Measurements from ENCODE around the gene PAQR4. TPM values are rescaled to one million over a fixed set of nuclear protein-coding genes. Genes with fewer than 3 reads are reported as not detected.
"Not testable (repeated sequence)": the region's sequence is repeated elsewhere in the genome, so short reads cannot be mapped to it uniquely, and the experiment has no call there.

PAQR4 gene
- total RNA-seq, 1 donor, result 3.1 TPM

- Histone ChIP-seq H3K9me3 (ENCODE audit: low read depth, low read length) (no peaks in the 10 kb centered on the region), H3K4me3 (ENCODE audit: low read length) (no peak overlapping the region), H3K4me1 (ENCODE audit: insufficient read depth, low read length) (no peaks in the 10 kb centered on the region), H3K27me3 (ENCODE audit: insufficient read depth, low read length) (no peaks in the 10 kb centered on the region)
Measured at GRCh38 chr16:2934450-2934849, 34.7 kb upstream of the PAQR4 start.

GRCh38 chr16:2936436-2937011 is 32.6 kb upstream of the PAQR4 start:
- Histone ChIP-seq H3K27me3 (ENCODE audit: insufficient read depth, low read length) (no peaks in the 10 kb centered on the region), H3K9me3 (ENCODE audit: low read depth, low read length) (no peaks in the 10 kb centered on the region), H3K4me1 (ENCODE audit: insufficient read depth, low read length) (no peaks in the 10 kb centered on the region), H3K4me3 (ENCODE audit: low read length) (no peak overlapping the region)

DNA sequence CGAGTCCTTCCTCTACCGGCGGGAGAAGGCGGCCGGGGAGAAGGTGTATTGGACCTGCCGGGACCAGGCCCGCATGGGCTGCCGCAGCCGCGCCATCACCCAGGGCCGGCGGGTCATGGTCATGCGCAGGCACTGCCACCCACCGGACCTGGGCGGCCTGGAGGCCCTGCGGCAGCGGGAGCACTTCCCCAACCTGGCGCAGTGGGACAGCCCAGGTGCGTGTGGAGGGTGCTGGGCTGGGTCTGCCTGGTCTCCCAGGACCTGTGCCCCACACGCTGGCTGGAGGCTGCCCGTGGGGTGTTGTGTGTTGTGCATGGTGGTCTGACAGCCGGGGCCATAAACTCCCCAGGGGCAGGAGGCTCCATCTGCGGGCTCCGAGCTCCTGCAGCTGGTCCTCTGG is 32.0 kb upstream of the PAQR4 start:
- Histone ChIP-seq H3K4me3 (ENCODE audit: low read length) (no peak overlapping the region), H3K9me3 (ENCODE audit: low read depth, low read length) (no peaks in the 10 kb centered on the region), H3K4me1 (ENCODE audit: insufficient read depth, low read length) (no peaks in the 10 kb centered on the region), H3K27me3 (ENCODE audit: insufficient read depth, low read length) (no peaks in the 10 kb centered on the region)

DNA sequence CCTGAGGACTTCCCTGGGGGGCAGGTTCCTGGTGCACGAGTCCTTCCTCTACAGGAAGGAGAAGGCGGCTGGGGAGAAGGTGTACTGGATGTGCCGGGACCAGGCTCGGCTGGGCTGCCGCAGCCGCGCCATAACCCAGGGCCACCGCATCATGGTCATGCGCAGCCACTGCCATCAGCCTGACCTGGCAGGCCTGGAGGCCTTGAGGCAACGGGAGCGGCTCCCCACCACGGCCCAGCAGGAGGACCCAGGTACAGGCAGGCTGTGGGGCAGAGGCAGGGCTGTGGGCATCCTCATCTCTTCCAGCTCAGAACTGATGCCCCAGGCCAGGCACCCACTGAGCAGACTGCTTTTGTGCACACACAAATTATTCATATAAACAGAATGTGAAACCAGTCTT is 30.9 kb upstream of the PAQR4 start:
- Histone ChIP-seq H3K27me3 (ENCODE audit: insufficient read depth, low read length) (no peaks in the 10 kb centered on the region), H3K4me3 (ENCODE audit: low read length) (no peak overlapping the region), H3K9me3 (ENCODE audit: low read depth, low read length) (no peaks in the 10 kb centered on the region), H3K4me1 (ENCODE audit: insufficient read depth, low read length) (no peaks in the 10 kb centered on the region)

DNA sequence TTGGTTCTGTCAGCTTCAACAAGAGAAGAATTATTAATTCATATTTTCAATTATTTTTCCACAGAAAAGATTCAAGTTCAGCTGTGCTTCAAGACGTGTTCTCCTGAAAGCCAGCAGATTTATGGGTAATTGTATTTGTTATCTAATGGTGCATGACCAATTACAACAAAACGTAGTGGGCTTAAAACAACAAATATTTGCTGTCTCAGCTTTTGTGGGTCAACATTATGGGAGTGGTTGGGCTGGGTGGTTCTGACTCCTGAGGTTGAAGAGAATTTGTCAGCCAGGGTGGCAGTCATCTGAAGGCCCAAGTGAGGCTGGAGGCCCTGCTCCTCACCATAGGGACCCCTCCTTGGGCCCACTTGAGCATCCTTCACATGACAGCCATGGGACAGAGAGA is 29.2 kb upstream of the PAQR4 start:
- H3K4me3 ChIP-seq (ENCODE audit: low read length), result no peak overlapping the region
- no peaks in the 10 kb centered on the region for H3K9me3 ChIP-seq (ENCODE audit: low read depth, low read length)
- H3K4me1 ChIP-seq (ENCODE audit: insufficient read depth, low read length), result no peaks in the 10 kb centered on the region
- H3K27me3 ChIP-seq (ENCODE audit: insufficient read depth, low read length), result no peaks in the 10 kb centered on the region

DNA sequence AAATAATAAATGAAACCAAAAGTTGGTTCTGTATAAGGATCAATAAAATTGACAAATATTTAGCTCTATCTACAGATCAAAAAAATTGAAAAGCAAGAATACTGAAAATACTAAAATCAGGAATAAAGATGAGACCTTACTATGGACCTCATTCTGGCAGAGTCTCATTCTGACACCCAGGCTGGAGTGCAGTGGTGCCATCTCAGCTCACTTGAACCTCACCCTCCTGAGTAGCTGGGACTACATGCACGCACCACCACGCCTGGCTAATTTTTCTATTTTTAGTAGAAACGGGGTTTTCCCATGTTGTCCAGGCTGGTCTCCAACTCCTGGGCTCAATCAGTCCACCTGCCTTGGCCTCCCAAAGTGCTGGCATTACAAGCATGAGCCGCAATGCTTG is 27.1 kb upstream of the PAQR4 start:
- no peaks in the 10 kb centered on the region for H3K4me1 ChIP-seq (ENCODE audit: insufficient read depth, low read length)

DNA sequence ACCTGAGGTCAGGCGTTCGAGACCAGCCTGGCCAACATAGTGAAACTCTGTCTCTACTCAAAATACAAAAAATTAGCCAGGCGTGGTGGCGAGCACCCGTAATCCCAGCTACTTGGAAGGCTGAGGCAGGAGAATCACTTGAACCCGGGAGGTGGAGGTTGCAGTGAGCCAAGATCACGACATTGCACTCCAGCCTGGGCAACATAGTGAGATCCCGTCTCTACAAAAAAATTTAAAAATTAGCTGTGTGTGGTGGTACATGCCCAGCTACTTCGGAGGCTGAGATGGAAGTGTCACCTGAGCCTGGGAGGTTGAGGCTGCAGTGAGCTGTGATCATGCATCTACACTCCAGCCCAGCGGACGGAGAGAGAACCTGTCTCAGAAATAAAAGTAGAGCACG is 25.4 kb upstream of the PAQR4 start:
- not testable (repeated sequence) for H3K27me3 ChIP-seq (ENCODE audit: insufficient read depth, low read length); H3K4me1 ChIP-seq (ENCODE audit: insufficient read depth, low read length); H3K9me3 ChIP-seq (ENCODE audit: low read depth, low read length); H3K4me3 ChIP-seq (ENCODE audit: low read length)

More for the DNA sequence above, 27.1 kb upstream of the PAQR4 start:
- no peak overlapping the region for H3K4me3 ChIP-seq (ENCODE audit: low read length)
- no peaks in the 10 kb centered on the region for H3K9me3 ChIP-seq (ENCODE audit: low read depth, low read length)
- H3K27me3 ChIP-seq (ENCODE audit: insufficient read depth, low read length), result no peaks in the 10 kb centered on the region

DNA sequence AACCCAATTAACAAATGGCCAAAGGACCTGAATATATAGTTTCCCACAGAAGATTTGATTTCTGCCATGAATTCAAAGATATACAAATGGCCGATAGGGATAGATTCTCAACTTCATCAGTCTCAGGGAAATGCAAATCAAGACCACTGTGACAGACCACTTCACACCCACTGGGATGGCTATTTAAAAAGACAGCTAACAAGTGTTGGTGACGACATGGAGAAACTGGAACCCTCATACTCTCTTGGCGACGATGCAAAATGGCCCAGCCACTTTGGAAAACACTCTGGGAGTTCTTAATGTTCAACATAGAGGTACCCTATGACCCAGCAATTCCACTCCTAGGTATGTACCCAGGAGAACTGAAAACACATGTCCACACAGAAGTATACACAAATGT is 22.5 kb upstream of the PAQR4 start:
- H3K27me3 ChIP-seq (ENCODE audit: insufficient read depth, low read length), result no peaks in the 10 kb centered on the region

GRCh38 chr16:2948807-2949704 is 20.1 kb upstream of the PAQR4 start:
- H3K9me3 ChIP-seq (ENCODE audit: low read depth, low read length), result no peaks in the 10 kb centered on the region

More for the DNA sequence above, 22.5 kb upstream of the PAQR4 start:
- no peaks in the 10 kb centered on the region for H3K9me3 ChIP-seq (ENCODE audit: low read depth, low read length)
- no peak overlapping the region for H3K4me3 ChIP-seq (ENCODE audit: low read length)
- H3K4me1 ChIP-seq (ENCODE audit: insufficient read depth, low read length), result no peaks in the 10 kb centered on the region

GRCh38 chr16:2949705-2950352 is 19.3 kb upstream of the PAQR4 start:
- H3K4me3 ChIP-seq (ENCODE audit: low read length), result no peak overlapping the region
- H3K4me1 ChIP-seq (ENCODE audit: insufficient read depth, low read length), result no peaks in the 10 kb centered on the region
- no peaks in the 10 kb centered on the region for H3K9me3 ChIP-seq (ENCODE audit: low read depth, low read length)
- no peaks in the 10 kb centered on the region for H3K27me3 ChIP-seq (ENCODE audit: insufficient read depth, low read length)

More at GRCh38 chr16:2948807-2949704, 20.1 kb upstream of the PAQR4 start:
- no peak overlapping the region for H3K4me3 ChIP-seq (ENCODE audit: low read length)
- H3K4me1 ChIP-seq (ENCODE audit: insufficient read depth, low read length), result no peaks in the 10 kb centered on the region
- no peaks in the 10 kb centered on the region for H3K27me3 ChIP-seq (ENCODE audit: insufficient read depth, low read length)

DNA sequence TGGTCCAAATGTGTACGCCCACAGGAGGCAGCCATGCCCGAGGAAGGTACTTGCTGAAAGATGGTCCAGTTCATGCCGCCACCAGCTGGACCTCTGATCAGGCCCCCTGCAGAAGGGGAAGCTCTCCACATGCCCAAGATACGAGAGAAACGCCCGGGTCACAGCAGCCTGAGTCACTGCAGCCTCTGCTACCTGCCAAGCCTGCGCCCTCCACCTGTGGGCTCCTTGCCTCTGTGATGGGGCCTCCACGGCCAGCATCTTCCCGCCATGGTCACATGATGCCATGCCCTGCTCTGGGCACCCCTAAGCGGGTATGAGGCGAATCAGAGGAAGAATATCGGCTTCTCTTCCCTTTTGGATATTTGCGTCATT is 18.8 kb upstream of the PAQR4 start:
- Histone ChIP-seq H3K4me1 (ENCODE audit: insufficient read depth, low read length) (no peaks in the 10 kb centered on the region), H3K4me3 (ENCODE audit: low read length) (no peak overlapping the region), H3K9me3 (ENCODE audit: low read depth, low read length) (no peaks in the 10 kb centered on the region), H3K27me3 (ENCODE audit: insufficient read depth, low read length) (no peaks in the 10 kb centered on the region)

DNA sequence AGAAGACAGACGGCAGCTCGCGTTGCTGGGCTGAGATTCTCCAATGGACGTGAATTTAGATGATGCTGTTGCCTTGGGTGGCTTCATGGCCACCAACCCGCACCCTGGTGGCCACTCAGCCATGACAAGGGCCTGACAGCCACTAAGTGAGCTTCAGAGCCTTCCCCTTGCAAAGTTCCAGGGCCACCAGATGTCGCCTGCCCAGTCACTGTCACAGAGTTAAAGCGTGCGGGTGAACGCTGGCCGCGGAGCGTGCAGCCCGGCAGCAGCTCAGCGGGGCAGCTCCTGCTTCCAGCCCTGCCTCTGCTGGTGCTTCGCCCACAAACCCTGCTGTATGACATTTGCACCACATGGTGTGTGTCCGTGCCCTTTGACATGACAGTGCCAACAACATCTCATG is 18.4 kb upstream of the PAQR4 start:
- no peaks in the 10 kb centered on the region for H3K27me3 ChIP-seq (ENCODE audit: insufficient read depth, low read length)
- H3K4me1 ChIP-seq (ENCODE audit: insufficient read depth, low read length), result peaks cover under 1% of the 10 kb centered on the region
- H3K9me3 ChIP-seq (ENCODE audit: low read depth, low read length), result no peaks in the 10 kb centered on the region
- H3K4me3 ChIP-seq (ENCODE audit: low read length), result no peak overlapping the region

GRCh38 chr16:2952679-2953078 is 16.5 kb upstream of the PAQR4 start:
- Histone ChIP-seq H3K9me3 (ENCODE audit: low read depth, low read length) (no peaks in the 10 kb centered on the region), H3K27me3 (ENCODE audit: insufficient read depth, low read length) (no peaks in the 10 kb centered on the region), H3K4me3 (ENCODE audit: low read length) (no peak overlapping the region), H3K4me1 (ENCODE audit: insufficient read depth, low read length) (peaks cover 9% of the 10 kb centered on the region)

DNA sequence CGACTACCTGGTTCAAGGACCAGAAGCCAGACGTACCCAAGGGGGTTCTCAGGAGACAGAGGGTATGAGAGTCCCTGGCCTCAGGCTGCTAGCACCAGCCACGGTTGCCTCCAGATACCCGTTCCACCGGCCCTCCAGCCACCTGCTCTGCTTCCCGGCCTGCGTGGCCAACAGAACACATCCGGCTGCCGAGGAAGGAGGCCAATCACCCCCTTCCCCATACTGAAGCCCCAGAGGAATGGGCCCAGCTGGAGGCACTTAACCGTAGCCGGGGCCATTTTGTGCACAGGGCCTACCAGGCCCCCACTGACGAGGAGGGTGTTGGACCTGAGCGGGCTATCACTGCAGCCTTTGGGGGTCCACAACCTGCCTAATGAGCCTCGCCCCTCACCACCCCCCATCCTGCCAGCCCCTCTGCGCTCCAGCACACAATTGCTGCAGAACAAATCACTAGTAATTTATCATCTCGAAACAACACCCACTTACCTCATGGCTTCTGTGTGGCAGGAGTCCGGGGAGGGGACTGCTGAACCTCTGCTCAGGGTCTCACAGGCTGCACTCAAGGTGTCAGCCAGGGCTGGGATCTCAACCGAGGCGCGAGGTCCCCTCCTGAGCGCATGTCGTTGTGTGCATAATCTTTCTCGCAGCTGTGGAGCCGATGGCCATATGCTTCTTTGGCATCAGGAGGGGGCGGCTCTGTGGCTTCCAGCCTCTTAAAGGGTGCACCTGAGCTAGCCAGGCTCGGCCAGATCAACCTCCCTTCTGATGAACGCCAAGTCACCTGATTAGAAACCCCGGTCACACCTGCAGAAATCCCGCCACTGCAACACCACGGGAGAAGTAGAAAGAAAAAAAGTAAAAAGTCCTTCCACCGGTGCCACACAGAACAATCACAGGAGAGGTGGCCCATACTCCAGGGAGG is 15.2 kb upstream of the PAQR4 start:
- Histone ChIP-seq H3K4me1 (ENCODE audit: insufficient read depth, low read length) (peaks cover 9% of the 10 kb centered on the region), H3K4me3 (ENCODE audit: low read length) (no peak overlapping the region), H3K27me3 (ENCODE audit: insufficient read depth, low read length) (no peaks in the 10 kb centered on the region), H3K9me3 (ENCODE audit: low read depth, low read length) (no peaks in the 10 kb centered on the region)

Measured in mononuclear cell (primary cell).